B cell (primary cell): ENCODE measurements around the gene LRP6. TPM values are rescaled to one million over a fixed set of nuclear protein-coding genes. Genes with fewer than 3 reads are reported as not detected.

Experiments
- polyA plus RNA-seq: library from polyadenylated mRNA; depleted of rRNA; stranded (reverse); fragments of >200 nt; gene quantifications from 2 replicates; pipeline ENCODE4 v1.2.3, GENCODE V29; 2012
- small RNA-seq: library from RNA; depleted of rRNA; stranded (forward); fragments of <200 nt; gene quantifications from one replicate; pipeline ENCODE3, GENCODE V24; 2012; ENCODE audit warnings: low replicate concordance, low read depth; ENCODE audit not compliant: insufficient read length
- total RNA-seq, 2 donors: library from RNA; stranded (reverse); fragments of 120-200 nt in 1 of 2; gene quantifications; 1 replicate in 1 of 2; 2 replicates in 1 of 2; pipeline versions ENCODE4 v1.2.3 to v1.2.4, GENCODE V29; 2013 to 2022

The LRP6 gene
- total and polyA plus RNA-seq, 2 donors (not counting 1 experiment from before 2014, with no cell fraction given): 0.34 to 2.8 TPM

Small RNA genes lying within 50 kb of the gene (small RNA-seq; reads per million reads assigned to genes)
- gene RNU6-318P (not detected), gene RNU6-545P (not detected)

Other genes starting within 250 kb of the LRP6 start
- gene BCL2L14, start 196.1 kb downstream of the LRP6 start, total RNA-seq: not detected in 2 replicates
- gene BCL2L14, start 196.1 kb downstream of the LRP6 start, polyA plus RNA-seq: 0.04 TPM in 1 of 2 replicates, not detected in the other
- gene MANSC1, start 83.2 kb upstream of the LRP6 start, total RNA-seq: 0.32 and 0.73 TPM in 2 replicates
- gene MANSC1, start 83.2 kb upstream of the LRP6 start, polyA plus RNA-seq: 0.09 and 0.19 TPM in 2 replicates
- 46.2 and 51.7 TPM in 2 replicates for gene BORCS5, start 90.0 kb upstream of the LRP6 start, total RNA-seq
- 7.6 and 11.9 TPM in 2 replicates for gene BORCS5, start 90.0 kb upstream of the LRP6 start, polyA plus RNA-seq